Prostate gland (tissue), 2 donors: ENCODE measurements around the gene SERPINB13. TPM values are rescaled to one million over a fixed set of nuclear protein-coding genes. Genes with fewer than 3 reads are reported as not detected.

ENCODE experiments used
- DNase-seq: peaks from one replicate; pipeline ENCODE4 v3.0.0-alpha.2; 2019; ENCODE audit warnings: low spot score
- H3K27ac ChIP-seq, 2 donors: fragments of 200-600 bp; sonication (generic); 2 replicates each; pipeline ENCODE4 v1.5.1; 2017 to 2019
- H3K27me3 ChIP-seq: fragments of 200-600 bp; sonication (generic); replicated peaks from 2 replicates; pipeline ENCODE4 v1.5.1; 2019; ENCODE audit not compliant: insufficient read depth
- H3K36me3 ChIP-seq, 2 donors: fragments of 200-600 bp; sonication (generic); 1 replicate in 1 of 2; 2 replicates in 1 of 2; pipeline versions ENCODE4 v1.5.1 to v1.8.1; 2017 to 2019
- H3K4me1 ChIP-seq: fragments of 200-600 bp; sonication (generic); replicated peaks from 2 replicates; pipeline ENCODE4 v1.5.1; 2019
- H3K4me3 ChIP-seq, 2 donors: fragments of 200-600 bp; sonication (generic); 2 replicates each; pipeline ENCODE4 v1.5.1; 2017 to 2019
- H3K9me3 ChIP-seq: fragments of 200-600 bp; sonication (generic); 2 replicates; pipeline ENCODE4 v1.5.1; 2017
- POLR2A ChIP-seq: fragments of 450-650 bp; IDR thresholded peaks from one replicate; pipeline ENCODE4 v1.6.1; 2016; ENCODE audit warnings: antibody characterized with exemption, mild to moderate bottlenecking
- POLR2AphosphoS5 ChIP-seq: sonication (generic); formaldehyde crosslinking; IDR thresholded peaks from one replicate; pipeline ENCODE4 v1.6.1; 2017; ENCODE audit warnings: antibody characterized with exemption
- WGBS: methylation state at CpG from one replicate; pipeline ENCODE4 v1.1.5; 2018; 5-methylcytosine and 5-hydroxymethylcytosine counted together
- intact Hi-C: fragments of 100-400 bp; cut with DNase I; formaldehyde crosslinking; loops from one replicate; pipeline ENCODE4 v1.14.2; 2022
- total RNA-seq, 2 donors: library from RNA; depleted of rRNA; stranded (reverse); fragments of >200 nt; gene quantifications; one replicate each; pipeline ENCODE4 v1.1.0, GENCODE V29; 2016
- TF ChIP-seq, protein P1 (sequence below), 4 experiments: fragments of 200-600 bp in 2 of 4; fragments of 450-650 bp in 2 of 4; sonication (generic) in 2 of 4; IDR thresholded peaks; 1 replicate in 3 of 4; 2 replicates in 1 of 4; pipeline ENCODE4 v1.5.1; 2016 to 2019; ENCODE audit warnings: antibody characterized with exemption in 4 of 4, mild to moderate bottlenecking in 2 of 4, moderate library complexity in 2 of 4

The SERPINB13 gene
- total RNA-seq, 2 donors from 2014 or later, result 0.57 TPM; not detected in 1

DNA sequence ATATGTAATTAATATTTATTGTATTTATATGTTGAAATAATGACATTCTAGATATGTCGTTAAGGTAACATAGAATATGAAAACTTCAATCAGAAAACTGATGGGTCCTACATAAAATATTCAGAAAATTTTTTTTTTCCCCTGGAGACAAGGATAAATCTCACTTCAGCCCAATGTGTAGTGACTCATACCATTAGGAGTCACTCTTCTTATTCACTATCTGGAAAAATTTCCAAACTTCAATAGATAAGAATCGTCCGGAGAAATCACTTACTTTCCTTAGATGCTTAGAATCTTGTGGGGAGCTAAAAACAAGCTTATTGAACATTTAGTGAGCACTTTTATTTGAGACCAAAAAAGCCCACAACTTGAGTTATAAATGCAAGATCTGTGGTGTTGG lies 4.6 kb downstream of the SERPINB13 start:
- no peaks in the 10 kb centered on the region for H3K4me1 ChIP-seq
- 92% methylated on average over 3 of the region's 3 CpGs for WGBS
- no peak overlapping the region for H3K4me3 ChIP-seq
- DNase-seq, result no peak
- no peaks in the 10 kb centered on the region for H3K27me3 ChIP-seq
- intact Hi-C loops, result no loop called here
- H3K27ac ChIP-seq, result no peak overlapping the region
- no peaks in the 10 kb centered on the region for H3K9me3 ChIP-seq
- no peak for TF ChIP-seq POLR2AphosphoS5
- TF ChIP-seq, protein P1, sequence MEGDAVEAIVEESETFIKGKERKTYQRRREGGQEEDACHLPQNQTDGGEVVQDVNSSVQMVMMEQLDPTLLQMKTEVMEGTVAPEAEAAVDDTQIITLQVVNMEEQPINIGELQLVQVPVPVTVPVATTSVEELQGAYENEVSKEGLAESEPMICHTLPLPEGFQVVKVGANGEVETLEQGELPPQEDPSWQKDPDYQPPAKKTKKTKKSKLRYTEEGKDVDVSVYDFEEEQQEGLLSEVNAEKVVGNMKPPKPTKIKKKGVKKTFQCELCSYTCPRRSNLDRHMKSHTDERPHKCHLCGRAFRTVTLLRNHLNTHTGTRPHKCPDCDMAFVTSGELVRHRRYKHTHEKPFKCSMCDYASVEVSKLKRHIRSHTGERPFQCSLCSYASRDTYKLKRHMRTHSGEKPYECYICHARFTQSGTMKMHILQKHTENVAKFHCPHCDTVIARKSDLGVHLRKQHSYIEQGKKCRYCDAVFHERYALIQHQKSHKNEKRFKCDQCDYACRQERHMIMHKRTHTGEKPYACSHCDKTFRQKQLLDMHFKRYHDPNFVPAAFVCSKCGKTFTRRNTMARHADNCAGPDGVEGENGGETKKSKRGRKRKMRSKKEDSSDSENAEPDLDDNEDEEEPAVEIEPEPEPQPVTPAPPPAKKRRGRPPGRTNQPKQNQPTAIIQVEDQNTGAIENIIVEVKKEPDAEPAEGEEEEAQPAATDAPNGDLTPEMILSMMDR (IDR thresholded peaks at IDR 0.05), result no peak
- no peak for TF ChIP-seq POLR2A
- H3K36me3 ChIP-seq, result no peaks in the 10 kb centered on the region

DNA sequence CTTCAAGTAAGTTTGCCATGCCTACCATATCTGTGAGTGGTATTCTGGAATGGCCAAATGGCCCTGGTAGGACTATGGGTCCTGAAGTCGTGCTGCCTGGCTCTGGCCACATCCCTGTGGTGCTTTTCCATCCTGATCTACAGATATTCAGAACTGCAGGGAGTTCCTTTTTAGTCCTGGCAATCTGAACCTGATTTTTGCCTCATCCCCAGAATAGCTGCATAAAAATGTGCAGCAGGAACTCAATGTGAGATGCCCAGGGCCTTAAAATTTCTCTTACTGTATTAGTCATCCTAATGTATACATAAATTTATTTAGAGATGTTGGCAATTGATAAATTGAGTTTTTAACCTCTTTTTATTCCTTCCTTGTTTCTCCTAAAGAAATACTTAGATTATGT lies 5.3 kb downstream of the SERPINB13 start:
- Histone ChIP-seq H3K9me3 (no peaks in the 10 kb centered on the region), H3K4me1 (no peaks in the 10 kb centered on the region), H3K4me3 (no peak overlapping the region), H3K36me3 (no peaks in the 10 kb centered on the region), H3K27ac (no peak overlapping the region), H3K27me3 (no peaks in the 10 kb centered on the region)
- 86% methylated on average over 1 of the region's 1 CpG for WGBS
- TF ChIP-seq, protein P1 (IDR thresholded peaks at IDR 0.05), result no peak
- TF ChIP-seq POLR2A (no peak), POLR2AphosphoS5 (no peak)
- DNase-seq, result no peak
- intact Hi-C loops, result no loop called here

GRCh38 chr18:63596964-63597363 lies 9.8 kb downstream of the SERPINB13 start:
- Histone ChIP-seq H3K27ac (no peak overlapping the region), H3K4me1 (no peaks in the 10 kb centered on the region), H3K27me3 (no peaks in the 10 kb centered on the region), H3K4me3 (no peak overlapping the region), H3K36me3 (no peaks in the 10 kb centered on the region), H3K9me3 (no peaks in the 10 kb centered on the region)
- no peak for DNase-seq
- WGBS, result 70% methylated on average over 14 of the region's 14 CpGs
- TF ChIP-seq POLR2A, result no peak
- TF ChIP-seq POLR2AphosphoS5, result no peak
- TF ChIP-seq, protein P1 (IDR thresholded peaks at IDR 0.05), result no peak
- intact Hi-C loops, result no loop called here

DNA sequence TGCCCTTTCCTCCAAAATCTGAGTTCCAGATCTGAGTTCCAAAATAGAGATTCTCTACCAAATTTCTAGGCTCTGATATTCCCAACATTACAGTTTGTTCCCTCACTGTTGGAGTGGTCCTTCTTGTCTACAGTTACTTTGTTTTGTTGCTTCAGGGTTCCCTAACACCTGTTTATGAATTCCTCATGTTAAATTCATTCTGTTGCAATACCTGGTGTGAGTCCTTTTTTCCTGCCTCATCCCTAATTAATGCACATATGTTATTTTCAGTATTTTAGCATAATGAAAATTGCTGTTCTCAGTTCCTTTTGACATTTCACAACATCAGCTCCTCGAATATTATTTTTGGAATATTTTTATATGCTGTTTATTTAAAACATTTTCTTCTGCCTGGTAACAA lies 16.2 kb downstream of the SERPINB13 start:
- H3K27me3 ChIP-seq, result no peaks in the 10 kb centered on the region
- no peak for TF ChIP-seq POLR2A
- no peak overlapping the region for H3K4me3 ChIP-seq
- intact Hi-C loops, result no loop called here
- H3K36me3 ChIP-seq, result no peaks in the 10 kb centered on the region
- 69% methylated on average over 1 of the region's 1 CpG for WGBS
- no peaks in the 10 kb centered on the region for H3K4me1 ChIP-seq
- DNase-seq, result no peak
- no peaks in the 10 kb centered on the region for H3K9me3 ChIP-seq
- no peak overlapping the region for H3K27ac ChIP-seq

DNA sequence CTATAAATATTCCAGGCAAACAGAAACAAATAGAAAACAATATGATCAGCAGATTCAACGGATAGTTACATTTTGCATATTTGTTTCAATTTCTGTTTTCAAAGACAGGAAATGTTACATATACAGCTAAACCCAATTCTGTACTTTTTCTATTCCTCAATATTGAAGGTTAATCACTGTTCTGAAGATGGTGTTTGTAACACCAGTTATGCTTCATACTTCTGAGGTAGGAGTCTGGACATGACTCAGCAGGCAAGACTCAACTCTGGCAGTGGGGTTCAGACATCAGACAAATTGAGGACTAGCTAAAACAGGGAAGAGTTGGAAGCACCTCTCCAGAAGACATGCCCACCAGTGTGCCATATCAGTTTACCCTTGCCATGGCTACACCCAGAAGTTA lies 16.6 kb downstream of the SERPINB13 start:
- no peak overlapping the region for H3K4me3 ChIP-seq
- H3K27me3 ChIP-seq, result no peaks in the 10 kb centered on the region
- WGBS, result 47% methylated on average over 1 of the region's 1 CpG
- H3K36me3 ChIP-seq, result no peaks in the 10 kb centered on the region
- no peaks in the 10 kb centered on the region for H3K4me1 ChIP-seq
- no peak overlapping the region for H3K27ac ChIP-seq
- intact Hi-C loops, result no loop called here
- H3K9me3 ChIP-seq, result no peaks in the 10 kb centered on the region
- DNase-seq, result no peak
- TF ChIP-seq POLR2AphosphoS5 (no peak), POLR2A (no peak)
- TF ChIP-seq, protein P1 (IDR thresholded peaks at IDR 0.05), result no peak
